PC-3 (cell line): ENCODE results near the gene PIGU.

Experiments used
- EZH2 ChIP-seq: fragments of 300-600 bp; sonication (generic); IDR thresholded peaks from one replicate; pipeline ENCODE4 v1.6.1; 2017; ENCODE audit warnings: antibody characterized with exemption, mild to moderate bottlenecking, low read length; ENCODE audit not compliant: unreplicated experiment
- TF ChIP-seq, protein P1 (sequence below): fragments of 300-600 bp; sonication (generic); conservative IDR thresholded peaks from 2 replicates; pipeline ENCODE4 v1.5.1; 2017; ENCODE audit warnings: antibody characterized with exemption, low read depth, mild to moderate bottlenecking, low read length

- TF ChIP-seq, protein P1, sequence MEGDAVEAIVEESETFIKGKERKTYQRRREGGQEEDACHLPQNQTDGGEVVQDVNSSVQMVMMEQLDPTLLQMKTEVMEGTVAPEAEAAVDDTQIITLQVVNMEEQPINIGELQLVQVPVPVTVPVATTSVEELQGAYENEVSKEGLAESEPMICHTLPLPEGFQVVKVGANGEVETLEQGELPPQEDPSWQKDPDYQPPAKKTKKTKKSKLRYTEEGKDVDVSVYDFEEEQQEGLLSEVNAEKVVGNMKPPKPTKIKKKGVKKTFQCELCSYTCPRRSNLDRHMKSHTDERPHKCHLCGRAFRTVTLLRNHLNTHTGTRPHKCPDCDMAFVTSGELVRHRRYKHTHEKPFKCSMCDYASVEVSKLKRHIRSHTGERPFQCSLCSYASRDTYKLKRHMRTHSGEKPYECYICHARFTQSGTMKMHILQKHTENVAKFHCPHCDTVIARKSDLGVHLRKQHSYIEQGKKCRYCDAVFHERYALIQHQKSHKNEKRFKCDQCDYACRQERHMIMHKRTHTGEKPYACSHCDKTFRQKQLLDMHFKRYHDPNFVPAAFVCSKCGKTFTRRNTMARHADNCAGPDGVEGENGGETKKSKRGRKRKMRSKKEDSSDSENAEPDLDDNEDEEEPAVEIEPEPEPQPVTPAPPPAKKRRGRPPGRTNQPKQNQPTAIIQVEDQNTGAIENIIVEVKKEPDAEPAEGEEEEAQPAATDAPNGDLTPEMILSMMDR = no peak
- TF ChIP-seq EZH2 = no peak
Measured at GRCh38 chr20:34621036-34621343, 55.9 kb downstream of the PIGU start.
